GM06990 (cell line): ENCODE data around the gene SVOPL.

ENCODE experiments used
- DNase-seq: peaks from one replicate; pipeline ENCODE4 v3.0.0-alpha.2; 2011; ENCODE audit not compliant: insufficient read length; ENCODE audit errors: extremely low read depth
- H3K27me3 ChIP-seq: replicated peaks from 2 replicates; pipeline ENCODE4 v1.6.0; 2011; ENCODE audit warnings: low read length; ENCODE audit not compliant: control insufficient read depth, insufficient read depth
- H3K36me3 ChIP-seq: 2 replicates; pipeline ENCODE4 v1.5.1; 2011; ENCODE audit warnings: low read length; ENCODE audit not compliant: control insufficient read depth, insufficient read depth
- H3K4me3 ChIP-seq: replicated peaks from 2 replicates; pipeline ENCODE4 v1.5.1; 2011; ENCODE audit warnings: low read depth, mild to moderate bottlenecking, control low read depth, low read length
- TF ChIP-seq, protein P1 (sequence below): IDR thresholded peaks from 2 replicates; pipeline ENCODE4 v1.5.1; 2011; ENCODE audit warnings: low read length, control low read depth, mild to moderate bottlenecking, inconsistent platforms; ENCODE audit not compliant: insufficient read depth, poor library complexity, severe bottlenecking

Gene SVOPL

DNA sequence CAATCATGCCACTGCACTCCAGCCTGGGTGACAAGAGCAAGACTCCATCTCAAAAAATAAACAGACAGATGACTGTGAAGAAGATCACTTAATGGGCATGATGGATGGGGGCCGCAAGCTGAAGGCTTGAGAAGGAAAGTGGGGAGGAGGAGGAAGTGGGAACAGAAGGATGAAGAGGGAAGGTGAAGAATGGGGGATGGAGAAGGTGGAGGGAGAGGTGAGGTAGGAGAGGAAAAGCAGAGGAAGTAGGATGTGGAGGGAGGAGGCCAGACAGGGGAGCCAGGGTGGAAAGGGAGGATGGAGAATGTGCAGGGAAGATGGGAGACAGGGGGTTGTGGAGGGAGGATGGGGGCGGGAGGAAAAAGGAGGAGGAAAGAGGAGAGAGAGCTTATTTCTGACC lies 68.8 kb downstream of the SVOPL start:
- Histone ChIP-seq H3K4me3 (no peak overlapping the region), H3K36me3 (no peaks in the 10 kb centered on the region), H3K27me3 (no peaks in the 10 kb centered on the region)
- TF ChIP-seq, protein P1, sequence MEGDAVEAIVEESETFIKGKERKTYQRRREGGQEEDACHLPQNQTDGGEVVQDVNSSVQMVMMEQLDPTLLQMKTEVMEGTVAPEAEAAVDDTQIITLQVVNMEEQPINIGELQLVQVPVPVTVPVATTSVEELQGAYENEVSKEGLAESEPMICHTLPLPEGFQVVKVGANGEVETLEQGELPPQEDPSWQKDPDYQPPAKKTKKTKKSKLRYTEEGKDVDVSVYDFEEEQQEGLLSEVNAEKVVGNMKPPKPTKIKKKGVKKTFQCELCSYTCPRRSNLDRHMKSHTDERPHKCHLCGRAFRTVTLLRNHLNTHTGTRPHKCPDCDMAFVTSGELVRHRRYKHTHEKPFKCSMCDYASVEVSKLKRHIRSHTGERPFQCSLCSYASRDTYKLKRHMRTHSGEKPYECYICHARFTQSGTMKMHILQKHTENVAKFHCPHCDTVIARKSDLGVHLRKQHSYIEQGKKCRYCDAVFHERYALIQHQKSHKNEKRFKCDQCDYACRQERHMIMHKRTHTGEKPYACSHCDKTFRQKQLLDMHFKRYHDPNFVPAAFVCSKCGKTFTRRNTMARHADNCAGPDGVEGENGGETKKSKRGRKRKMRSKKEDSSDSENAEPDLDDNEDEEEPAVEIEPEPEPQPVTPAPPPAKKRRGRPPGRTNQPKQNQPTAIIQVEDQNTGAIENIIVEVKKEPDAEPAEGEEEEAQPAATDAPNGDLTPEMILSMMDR = no peak
- DNase-seq = no peak

DNA sequence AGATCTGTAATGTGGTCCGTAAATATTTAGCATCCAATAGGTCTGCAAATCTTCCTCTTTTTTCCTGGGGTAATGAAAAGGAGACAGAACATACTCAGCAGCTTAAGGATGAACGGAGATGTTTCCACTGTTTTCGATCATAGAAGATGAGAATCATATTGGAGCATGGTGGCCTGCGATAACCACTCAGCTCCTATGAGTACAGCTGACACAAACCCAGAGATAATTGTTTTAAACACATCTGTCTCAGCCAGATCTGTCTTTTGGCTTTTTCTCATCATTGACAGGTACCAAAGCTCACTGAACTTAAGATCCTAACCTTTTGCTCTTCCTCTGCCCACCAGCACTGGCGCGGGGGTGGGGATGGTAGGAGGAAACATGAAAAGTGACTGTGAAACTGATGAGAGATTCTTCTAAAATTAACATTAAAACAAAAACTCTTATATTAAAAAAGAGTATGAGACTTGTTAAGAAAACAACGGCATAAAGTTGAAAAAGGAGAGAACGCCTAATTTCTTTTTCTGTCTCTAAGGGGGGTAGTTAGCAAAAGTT lies 71.0 kb downstream of the SVOPL start:
- no peaks in the 10 kb centered on the region for H3K27me3 ChIP-seq
- no peak for DNase-seq
- H3K4me3 ChIP-seq = no peak overlapping the region
- TF ChIP-seq, protein P1 = no peak
- no peaks in the 10 kb centered on the region for H3K36me3 ChIP-seq

DNA sequence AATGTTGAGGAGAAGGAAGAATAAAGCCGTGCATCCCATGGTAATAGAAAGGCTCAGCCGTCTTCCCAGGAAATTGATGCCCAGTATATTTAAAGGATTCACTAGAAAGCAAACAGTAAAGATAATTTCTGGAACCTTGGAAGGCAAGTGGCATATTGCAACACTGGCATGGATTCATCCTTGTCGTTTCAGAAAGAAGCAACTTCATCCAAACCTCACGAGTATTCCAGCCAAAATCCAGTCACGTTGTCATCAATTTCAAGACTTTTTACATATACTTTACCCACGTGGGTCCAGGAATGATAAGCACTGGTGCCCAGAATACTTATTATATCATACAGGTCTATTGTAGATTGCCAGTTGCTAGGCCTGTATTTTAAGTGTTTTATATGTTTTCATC lies 73.8 kb downstream of the SVOPL start:
- TF ChIP-seq, protein P1 = no peak
- DNase-seq = no peak
- no peaks in the 10 kb centered on the region for H3K36me3 ChIP-seq
- no peak overlapping the region for H3K4me3 ChIP-seq
- H3K27me3 ChIP-seq = no peaks in the 10 kb centered on the region

DNA sequence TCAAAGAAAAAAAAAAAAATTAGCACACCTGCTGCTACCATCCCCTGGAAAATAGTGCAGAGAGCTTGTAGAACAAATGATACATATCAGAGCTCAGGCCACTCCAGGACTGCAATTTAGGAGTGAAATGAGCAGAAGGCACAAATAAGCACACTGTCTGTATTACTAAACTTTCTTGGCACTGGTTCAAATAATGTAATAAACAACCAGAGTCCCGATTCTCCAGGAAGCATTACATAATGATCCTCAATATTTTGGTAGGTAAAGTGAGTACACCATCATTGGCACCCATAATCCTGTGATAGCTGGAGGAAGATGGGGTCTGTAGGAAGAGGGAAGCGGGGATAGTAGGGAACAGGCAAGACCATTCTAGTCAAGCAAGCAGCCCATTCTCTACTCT lies 74.3 kb downstream of the SVOPL start:
- Histone ChIP-seq H3K4me3 (no peak overlapping the region), H3K36me3 (no peaks in the 10 kb centered on the region), H3K27me3 (no peaks in the 10 kb centered on the region)
- DNase-seq = no peak
- TF ChIP-seq, protein P1 = no peak

DNA sequence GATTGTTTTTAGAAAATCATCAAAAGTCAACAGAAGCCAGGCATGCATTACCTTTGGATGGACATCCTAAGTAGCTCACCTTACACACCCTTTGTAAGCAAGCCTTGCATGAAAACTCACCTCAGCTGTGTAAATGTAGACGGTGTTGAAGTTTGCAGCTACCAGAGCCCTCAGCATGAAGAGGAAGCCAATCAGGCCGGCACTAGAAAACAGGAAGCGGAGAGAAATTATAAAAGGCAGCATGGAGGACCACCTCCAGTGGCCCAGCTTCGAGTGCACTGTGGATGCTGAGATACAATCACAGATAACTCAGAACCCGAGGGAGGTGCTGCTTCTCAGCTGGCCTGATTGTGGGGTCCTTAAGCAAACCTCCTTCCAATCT lies 75.3 kb downstream of the SVOPL start:
- no peaks in the 10 kb centered on the region for H3K36me3 ChIP-seq
- TF ChIP-seq, protein P1 = no peak
- no peaks in the 10 kb centered on the region for H3K27me3 ChIP-seq
- H3K4me3 ChIP-seq = no peak overlapping the region
- DNase-seq = no peak
